GM12878 (cell line): ENCODE results near the gene SIGLEC14.

ENCODE experiments used
- CTCF ChIP-seq, 3 experiments: IDR thresholded peaks in 2 of 3; conservative IDR thresholded peaks in 1 of 3; 2 replicates each; pipeline ENCODE4 v1.5.1; 2011; ENCODE audit warnings: low read depth in 3 of 3, low read length in 3 of 3, mild to moderate bottlenecking in 3 of 3, control low read depth in 2 of 3, moderate library complexity in 2 of 3, inconsistent platforms in 1 of 3, mixed read lengths in 1 of 3; ENCODE audit not compliant: control insufficient read depth in 2 of 3, insufficient read depth in 1 of 3; ENCODE audit errors: extremely low read depth in 1 of 3
- ETV6 ChIP-seq, 2 experiments: fragments of 450-650 bp in 1 of 2; IDR thresholded peaks in 1 of 2; conservative IDR thresholded peaks in 1 of 2; 2 replicates each; pipeline ENCODE4 v1.6.1; 2014; ENCODE audit warnings: antibody characterized with exemption in 1 of 2, borderline replicate concordance in 1 of 2, low read depth in 1 of 2, mild to moderate bottlenecking in 1 of 2, moderate library complexity in 1 of 2
- EZH2 ChIP-seq: IDR thresholded peaks from 2 replicates; pipeline ENCODE4 v1.6.1; 2012; ENCODE audit warnings: low read depth, mild to moderate bottlenecking, control low read depth, inconsistent platforms, low read length, borderline replicate concordance; ENCODE audit not compliant: control insufficient read depth
- HDAC6 ChIP-seq: fragments of 200-600 bp; sonication (generic); IDR thresholded peaks from one replicate; pipeline ENCODE4 v1.8.0; 2017; ENCODE audit warnings: antibody characterized with exemption; ENCODE audit not compliant: unreplicated experiment
- NR2C2 ChIP-seq: IDR thresholded peaks from 2 replicates; pipeline ENCODE4 v1.6.1; 2011; ENCODE audit warnings: borderline replicate concordance, low read depth; ENCODE audit not compliant: control insufficient read depth, insufficient read length
- SMC3 ChIP-seq: IDR thresholded peaks from 2 replicates; pipeline ENCODE4 v1.6.1; 2011; ENCODE audit warnings: low read length, improper control_type of control experiment, borderline replicate concordance

DNA sequence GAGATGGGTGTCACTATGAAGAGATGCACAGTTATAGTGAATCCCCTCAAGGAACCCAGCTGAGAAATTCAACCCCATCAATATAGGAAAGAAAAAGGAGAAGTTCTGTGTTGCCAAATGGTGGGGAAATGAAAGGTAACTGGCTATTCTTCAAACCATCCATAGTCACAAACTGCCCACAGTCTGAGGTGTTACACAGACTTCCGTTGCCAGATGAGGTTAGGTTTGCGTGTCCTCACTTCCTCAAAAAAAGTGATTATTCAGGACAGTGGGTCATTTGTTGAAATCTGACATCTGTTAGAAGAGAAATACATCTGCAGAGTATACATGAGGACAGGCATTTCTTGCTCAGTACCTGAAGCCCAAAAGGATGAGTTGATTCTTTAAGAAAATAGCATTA is 25.4 kb downstream of the SIGLEC14 start:
- TF ChIP-seq ETV6 (conservative IDR thresholded peaks at IDR 0.05 in 1 of 2, IDR thresholded peaks at IDR 0.05 in 1 of 2; ENCODE audit: borderline replicate concordance in 1 of 2, low read depth in 1 of 2) (peak in 1 of 2 experiments; percentile 84; a peak in 2 of 4 replicates), SMC3 (no peak), CTCF (IDR thresholded peaks at IDR 0.05 in 2 of 3, conservative IDR thresholded peaks at IDR 0.05 in 1 of 3; ENCODE audit: control insufficient read depth in 2 of 3, extremely low read depth in 1 of 3, insufficient read depth in 1 of 3, low read depth in 3 of 3, low read length in 3 of 3) (no peak), EZH2 (no peak), HDAC6 (no peak), NR2C2 (no peak)
